Upper lobe of right lung (tissue), 1 donor: ENCODE results near the gene TTYH3. TPM values are rescaled to one million over a fixed set of nuclear protein-coding genes. Genes with fewer than 3 reads are reported as not detected.
A peak's percentile ranks its signal among the peaks of the same experiment; 100 is the strongest.

Experiments
- ATAC-seq: fragments of 200-7000 bp; cut with Tn5 transposase; one replicate; pipeline ENCODE4 v1.9.1; 2020; ENCODE audit warnings: mild to moderate bottlenecking, moderate library complexity
- DNase-seq: peaks from one replicate; pipeline ENCODE4 v3.0.0-alpha.2; 2020
- H3K27ac ChIP-seq: fragments of 200-600 bp; one replicate; pipeline ENCODE4 v1.8.0; 2022
- H3K27me3 ChIP-seq: fragments of 200-600 bp; one replicate; pipeline ENCODE4 v1.8.0; 2022; ENCODE audit warnings: mild to moderate bottlenecking
- H3K36me3 ChIP-seq: fragments of 200-600 bp; one replicate; pipeline ENCODE4 v1.8.0; 2022
- H3K4me1 ChIP-seq: fragments of 200-600 bp; one replicate; pipeline ENCODE4 v1.8.0; 2022
- H3K4me3 ChIP-seq: fragments of 200-600 bp; one replicate; pipeline ENCODE4 v1.8.0; 2022; ENCODE audit warnings: mild to moderate bottlenecking
- H3K9me3 ChIP-seq: fragments of 200-600 bp; one replicate; pipeline ENCODE4 v1.8.0; 2022
- CTCF ChIP-seq: fragments of 200-600 bp; IDR thresholded peaks from one replicate; pipeline ENCODE4 v1.8.0; 2022; ENCODE audit warnings: antibody characterized with exemption
- intact Hi-C: fragments of 100-400 bp; cut with DNase I; formaldehyde crosslinking; loops from one replicate; pipeline ENCODE4 v1.11.0; 2022
- long read RNA-seq: library from polyadenylated mRNA; unstranded; transcript quantifications from one replicate; pipeline ENCODE4 v2.0.0, GENCODE V29; 2021
- total RNA-seq: library from RNA; stranded (reverse); fragmentation: NEBNext Ultra II Directional; extraction: Animal tissue kit (Norgen Biotek cat#: 25700); gene quantifications from one replicate; pipeline ENCODE4 v1.2.1, GENCODE V29; 2021
- donor health status: DM: no; HTN: yes; CAD: no; lungs with severe emphysema.

The TTYH3 gene
- 48.8 TPM for total RNA-seq
- long read RNA-seq, full-length matches to known transcripts: 15 of 113 reads
- long read RNA-seq, partial matches to known transcripts: 90 of 113 reads
- long read RNA-seq, other reads (novel, unspliced or antisense): 8 of 113 reads

GRCh38 chr7:2631946-2632732 lies at the start of gene TTYH3:
TTYH3 (plus strand) TSS chr7:2631986; CDS start chr7:2632156, 170 bp downstream.
- intact Hi-C loops: no loop called here
- Histone ChIP-seq H3K4me1 (peaks cover 34% of the 10 kb centered on the region), H3K27me3 (no peaks in the 10 kb centered on the region), H3K9me3 (no peaks in the 10 kb centered on the region), H3K27ac (peak within 1 kb of the TSS; percentile 70), H3K36me3 (no peaks in the 10 kb centered on the region), H3K4me3 (peak within 1 kb of the TSS; percentile 87)
- ATAC-seq: peak; percentile 0
- no peak for TF ChIP-seq CTCF
- no peak for DNase-seq

- Histone ChIP-seq H3K4me1 (no peaks in the 10 kb centered on the region), H3K36me3 (peaks cover 24% of the 10 kb centered on the region), H3K9me3 (no peaks in the 10 kb centered on the region), H3K4me3 (no peak overlapping the region), H3K27me3 (no peaks in the 10 kb centered on the region), H3K27ac (no peak overlapping the region)
- intact Hi-C loops: no loop called here
- no peak for TF ChIP-seq CTCF
- ATAC-seq (peak; percentile 36), DNase-seq (no peak)
Measured at GRCh38 chr7:2582006-2582735, 49.6 kb upstream of the TTYH3 start.

DNA sequence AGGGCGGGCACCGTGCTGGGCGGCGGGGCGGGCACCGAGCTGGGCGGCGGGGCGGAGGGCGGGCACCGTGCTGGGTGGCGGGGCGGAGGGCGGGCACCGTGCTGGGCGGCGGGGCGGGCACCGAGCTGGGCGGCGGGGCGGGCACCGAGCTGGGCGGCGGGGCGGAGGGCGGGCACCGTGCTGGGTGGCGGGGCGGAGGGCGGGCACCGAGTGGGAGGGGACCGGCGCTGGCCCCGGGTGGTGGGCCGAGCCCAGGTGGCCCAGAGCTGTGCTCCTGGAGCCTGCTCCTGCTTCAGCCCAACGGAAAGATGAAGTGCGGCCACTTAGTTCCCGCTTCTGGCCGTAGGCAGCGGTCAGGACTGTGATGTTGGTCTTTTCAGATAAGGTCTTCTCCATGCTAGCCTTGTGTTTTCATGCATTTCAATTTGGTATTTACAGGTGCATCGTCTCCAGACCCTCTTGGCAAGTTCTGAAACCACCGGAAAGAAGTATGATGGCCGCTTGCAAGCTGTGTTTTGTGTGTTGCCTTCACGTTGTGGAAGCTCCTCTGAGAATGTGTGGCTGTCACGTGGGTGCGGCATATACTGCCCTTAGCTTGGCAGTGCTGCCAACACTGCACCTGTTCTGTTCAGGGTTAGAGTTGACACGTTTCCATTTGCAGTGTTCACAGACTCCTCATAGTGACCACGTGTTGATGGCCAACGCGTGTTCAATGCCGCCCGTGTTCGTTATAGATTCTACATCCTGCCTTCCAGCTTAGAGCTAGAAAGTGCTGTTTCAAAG lies 47.8 kb upstream of the TTYH3 start:
- intact Hi-C loops: no loop called here
- Histone ChIP-seq H3K27ac (no peak overlapping the region), H3K36me3 (peaks cover 21% of the 10 kb centered on the region), H3K4me1 (no peaks in the 10 kb centered on the region), H3K9me3 (no peaks in the 10 kb centered on the region), H3K27me3 (no peaks in the 10 kb centered on the region), H3K4me3 (no peak overlapping the region)
- no peak for TF ChIP-seq CTCF
- ATAC-seq (no peak), DNase-seq (no peak)

DNA sequence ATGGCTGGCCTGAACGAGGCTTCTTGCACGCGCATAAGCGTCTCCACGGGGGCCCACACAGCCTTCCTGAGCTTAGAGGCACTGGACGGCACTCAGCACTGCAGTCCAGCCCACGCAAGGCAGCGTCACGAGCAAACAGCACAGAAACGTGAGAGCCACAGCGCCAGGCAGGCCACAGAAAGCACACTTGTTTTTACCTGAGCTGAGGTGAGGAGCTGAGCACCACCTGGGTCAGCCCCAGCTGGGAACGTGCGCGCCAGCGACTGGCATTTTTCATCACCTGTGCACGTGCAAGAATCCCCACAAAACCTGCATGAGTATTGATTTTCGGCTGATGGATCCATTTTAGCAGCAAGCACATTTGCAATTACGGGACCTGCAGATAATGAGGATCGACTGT lies 46.3 kb upstream of the TTYH3 start:
- Histone ChIP-seq H3K27ac (no peak overlapping the region), H3K4me3 (no peak overlapping the region), H3K4me1 (no peaks in the 10 kb centered on the region), H3K36me3 (peaks cover 17% of the 10 kb centered on the region), H3K27me3 (no peaks in the 10 kb centered on the region), H3K9me3 (no peaks in the 10 kb centered on the region)
- intact Hi-C loops: no loop called here
- no peak for TF ChIP-seq CTCF
- no peak for ATAC-seq
- DNase-seq: no peak

- no peaks in the 10 kb centered on the region for H3K4me1 ChIP-seq
- ATAC-seq: no peak
Measured at GRCh38 chr7:2586326-2587020, 45.3 kb upstream of the TTYH3 start.

More at GRCh38 chr7:2586326-2587020, 45.3 kb upstream of the TTYH3 start:
- Histone ChIP-seq H3K27ac (no peak overlapping the region), H3K36me3 (peaks cover 24% of the 10 kb centered on the region), H3K27me3 (no peaks in the 10 kb centered on the region), H3K9me3 (no peaks in the 10 kb centered on the region), H3K4me3 (no peak overlapping the region)
- intact Hi-C loops: no loop called here
- no peak for TF ChIP-seq CTCF
- DNase-seq: no peak
